Measurements from ENCODE around the gene MBD3L4.
A peak's percentile ranks its signal among the peaks of the same experiment; 100 is the strongest.
"Not testable (repeated sequence)": the region's sequence is repeated elsewhere in the genome, so short reads cannot be mapped to it uniquely, and the experiment has no call there.

MBD3L4 gene

GRCh38 chr19:7063764-7064418 lies 23.9 kb upstream of the MBD3L4 start:
- ChIA-PET CTCF (no interaction called here), POLR2A (no interaction called here)
- no peak overlapping the region for H3K27ac ChIP-seq (ENCODE audit: insufficient read depth in 1 of 2, low read depth in 1 of 2, low read length in 2 of 2, poor library complexity in 1 of 2, severe bottlenecking in 2 of 2)
- no peaks in the 10 kb centered on the region for H3K27me3 ChIP-seq (replicated peaks in 2 of 5; ENCODE audit: control insufficient read depth in 4 of 5, insufficient read depth in 5 of 5, low read length in 4 of 5)
- no peak overlapping the region for H3K4me3 ChIP-seq (ENCODE audit: control insufficient read depth in 1 of 7, extremely low read depth in 1 of 7, insufficient read depth in 4 of 7, low read depth in 2 of 7, low read length in 6 of 7)
- DNase-seq = peak in 2 of 3 donors; percentile 44 to 48
- peaks cover 0 to 4% (median 0%) of the 10 kb centered on the region in 4 experiments for H3K4me1 ChIP-seq (ENCODE audit: control extremely low read depth in 1 of 4, control insufficient read depth in 4 of 4, insufficient read depth in 4 of 4, low read length in 3 of 4)
- no peaks in the 10 kb centered on the region for H3K36me3 ChIP-seq (ENCODE audit: control insufficient read depth in 4 of 4, insufficient read depth in 4 of 4, low read length in 3 of 4)
- WGBS (ENCODE audit: insufficient coverage) = 95% methylated on average over 6 of the region's 9 CpGs
- no peaks in the 10 kb centered on the region for H3K9me3 ChIP-seq (ENCODE audit: control extremely low read depth in 1 of 5, control insufficient read depth in 4 of 5, insufficient read depth in 2 of 5, low read depth in 1 of 5, low read length in 4 of 5)

- Histone ChIP-seq H3K27ac (ENCODE audit: insufficient read depth in 1 of 2, low read depth in 1 of 2, low read length in 2 of 2, poor library complexity in 1 of 2, severe bottlenecking in 2 of 2) (no peak overlapping the region), H3K9me3 (ENCODE audit: control extremely low read depth in 1 of 5, control insufficient read depth in 4 of 5, insufficient read depth in 2 of 5, low read depth in 1 of 5, low read length in 4 of 5) (no peaks in the 10 kb centered on the region), H3K27me3 (replicated peaks in 2 of 5; ENCODE audit: control insufficient read depth in 4 of 5, insufficient read depth in 5 of 5, low read length in 4 of 5) (no peaks in the 10 kb centered on the region), H3K4me1 (ENCODE audit: control extremely low read depth in 1 of 4, control insufficient read depth in 4 of 4, insufficient read depth in 4 of 4, low read length in 3 of 4) (no peaks in the 10 kb centered on the region), H3K36me3 (ENCODE audit: control insufficient read depth in 4 of 4, insufficient read depth in 4 of 4, low read length in 3 of 4) (no peaks in the 10 kb centered on the region), H3K4me3 (ENCODE audit: control insufficient read depth in 1 of 7, extremely low read depth in 1 of 7, insufficient read depth in 4 of 7, low read depth in 2 of 7, low read length in 6 of 7) (no peak overlapping the region)
- DNase-seq = peak in 2 of 3 donors; percentile 40 to 55
- ChIA-PET POLR2A (no interaction called here), CTCF (no interaction called here)
- WGBS (ENCODE audit: insufficient coverage) = 90% methylated on average over 2 of the region's 4 CpGs
These were observed 23.4 kb upstream of the MBD3L4 start for GRCh38 chr19:7063339-7063738.

- WGBS (ENCODE audit: insufficient coverage) = no CpG with 5 or more reads among the region's 2 CpGs
- H3K36me3 ChIP-seq (ENCODE audit: control insufficient read depth in 4 of 4, insufficient read depth in 4 of 4, low read length in 3 of 4); H3K9me3 ChIP-seq (ENCODE audit: control extremely low read depth in 1 of 5, control insufficient read depth in 4 of 5, insufficient read depth in 2 of 5, low read depth in 1 of 5, low read length in 4 of 5); CTCF ChIA-PET; POLR2A ChIA-PET; H3K4me1 ChIP-seq (ENCODE audit: control extremely low read depth in 1 of 4, control insufficient read depth in 4 of 4, insufficient read depth in 4 of 4, low read length in 3 of 4); H3K27ac ChIP-seq (ENCODE audit: insufficient read depth in 1 of 2, low read depth in 1 of 2, low read length in 2 of 2, poor library complexity in 1 of 2, severe bottlenecking in 2 of 2); H3K27me3 ChIP-seq (replicated peaks in 2 of 5; ENCODE audit: control insufficient read depth in 4 of 5, insufficient read depth in 5 of 5, low read length in 4 of 5); DNase-seq; H3K4me3 ChIP-seq (ENCODE audit: control insufficient read depth in 1 of 7, extremely low read depth in 1 of 7, insufficient read depth in 4 of 7, low read depth in 2 of 7, low read length in 6 of 7): not testable (repeated sequence)
These were observed 20.0 kb upstream of the MBD3L4 start for GRCh38 chr19:7059977-7060376.

- CTCF ChIA-PET; H3K27ac ChIP-seq (ENCODE audit: insufficient read depth in 1 of 2, low read depth in 1 of 2, low read length in 2 of 2, poor library complexity in 1 of 2, severe bottlenecking in 2 of 2); H3K4me3 ChIP-seq (ENCODE audit: control insufficient read depth in 1 of 7, extremely low read depth in 1 of 7, insufficient read depth in 4 of 7, low read depth in 2 of 7, low read length in 6 of 7); H3K27me3 ChIP-seq (replicated peaks in 2 of 5; ENCODE audit: control insufficient read depth in 4 of 5, insufficient read depth in 5 of 5, low read length in 4 of 5); DNase-seq; H3K9me3 ChIP-seq (ENCODE audit: control extremely low read depth in 1 of 5, control insufficient read depth in 4 of 5, insufficient read depth in 2 of 5, low read depth in 1 of 5, low read length in 4 of 5); H3K36me3 ChIP-seq (ENCODE audit: control insufficient read depth in 4 of 4, insufficient read depth in 4 of 4, low read length in 3 of 4); POLR2A ChIA-PET; H3K4me1 ChIP-seq (ENCODE audit: control extremely low read depth in 1 of 4, control insufficient read depth in 4 of 4, insufficient read depth in 4 of 4, low read length in 3 of 4): not testable (repeated sequence)
- no CpG with 5 or more reads among the region's 8 CpGs for WGBS (ENCODE audit: insufficient coverage)
These were observed 18.6 kb upstream of the MBD3L4 start, which contains the start of gene MBD3L3 for GRCh38 chr19:7058576-7058975. Gene MBD3L3 (minus strand): TSS chr19:7058676. CDS start chr19:7058605, 71 bp downstream.

GRCh38 chr19:7056371-7056770 lies 16.4 kb upstream of the MBD3L4 start:
- H3K27me3 ChIP-seq (replicated peaks in 2 of 5; ENCODE audit: control insufficient read depth in 4 of 5, insufficient read depth in 5 of 5, low read length in 4 of 5); H3K4me3 ChIP-seq (ENCODE audit: control insufficient read depth in 1 of 7, extremely low read depth in 1 of 7, insufficient read depth in 4 of 7, low read depth in 2 of 7, low read length in 6 of 7); H3K27ac ChIP-seq (ENCODE audit: insufficient read depth in 1 of 2, low read depth in 1 of 2, low read length in 2 of 2, poor library complexity in 1 of 2, severe bottlenecking in 2 of 2); CTCF ChIA-PET; H3K36me3 ChIP-seq (ENCODE audit: control insufficient read depth in 4 of 4, insufficient read depth in 4 of 4, low read length in 3 of 4); DNase-seq; H3K4me1 ChIP-seq (ENCODE audit: control extremely low read depth in 1 of 4, control insufficient read depth in 4 of 4, insufficient read depth in 4 of 4, low read length in 3 of 4); POLR2A ChIA-PET; H3K9me3 ChIP-seq (ENCODE audit: control extremely low read depth in 1 of 5, control insufficient read depth in 4 of 5, insufficient read depth in 2 of 5, low read depth in 1 of 5, low read length in 4 of 5): not testable (repeated sequence)
- WGBS (ENCODE audit: insufficient coverage) = 97% methylated on average over 6 of the region's 16 CpGs

- DNase-seq; H3K27me3 ChIP-seq (replicated peaks in 2 of 5; ENCODE audit: control insufficient read depth in 4 of 5, insufficient read depth in 5 of 5, low read length in 4 of 5); H3K27ac ChIP-seq (ENCODE audit: insufficient read depth in 1 of 2, low read depth in 1 of 2, low read length in 2 of 2, poor library complexity in 1 of 2, severe bottlenecking in 2 of 2); POLR2A ChIA-PET; CTCF ChIA-PET; H3K9me3 ChIP-seq (ENCODE audit: control extremely low read depth in 1 of 5, control insufficient read depth in 4 of 5, insufficient read depth in 2 of 5, low read depth in 1 of 5, low read length in 4 of 5); H3K36me3 ChIP-seq (ENCODE audit: control insufficient read depth in 4 of 4, insufficient read depth in 4 of 4, low read length in 3 of 4); H3K4me3 ChIP-seq (ENCODE audit: control insufficient read depth in 1 of 7, extremely low read depth in 1 of 7, insufficient read depth in 4 of 7, low read depth in 2 of 7, low read length in 6 of 7); H3K4me1 ChIP-seq (ENCODE audit: control extremely low read depth in 1 of 4, control insufficient read depth in 4 of 4, insufficient read depth in 4 of 4, low read length in 3 of 4): not testable (repeated sequence)
- 96% methylated on average over 3 of the region's 14 CpGs for WGBS (ENCODE audit: insufficient coverage)
These were observed 15.7 kb upstream of the MBD3L4 start for GRCh38 chr19:7055679-7056078.

- DNase-seq; H3K9me3 ChIP-seq (ENCODE audit: control extremely low read depth in 1 of 5, control insufficient read depth in 4 of 5, insufficient read depth in 2 of 5, low read depth in 1 of 5, low read length in 4 of 5); CTCF ChIA-PET; POLR2A ChIA-PET; H3K4me3 ChIP-seq (ENCODE audit: control insufficient read depth in 1 of 7, extremely low read depth in 1 of 7, insufficient read depth in 4 of 7, low read depth in 2 of 7, low read length in 6 of 7); H3K27me3 ChIP-seq (replicated peaks in 2 of 5; ENCODE audit: control insufficient read depth in 4 of 5, insufficient read depth in 5 of 5, low read length in 4 of 5); H3K36me3 ChIP-seq (ENCODE audit: control insufficient read depth in 4 of 4, insufficient read depth in 4 of 4, low read length in 3 of 4); H3K4me1 ChIP-seq (ENCODE audit: control extremely low read depth in 1 of 4, control insufficient read depth in 4 of 4, insufficient read depth in 4 of 4, low read length in 3 of 4); H3K27ac ChIP-seq (ENCODE audit: insufficient read depth in 1 of 2, low read depth in 1 of 2, low read length in 2 of 2, poor library complexity in 1 of 2, severe bottlenecking in 2 of 2): not testable (repeated sequence)
- 97% methylated on average over 4 of the region's 14 CpGs for WGBS (ENCODE audit: insufficient coverage)
These were observed 14.8 kb upstream of the MBD3L4 start for GRCh38 chr19:7054635-7055368.
